K562 (cell line): ENCODE data around the gene AFG1L. TPM values are rescaled to one million over a fixed set of nuclear protein-coding genes. Genes with fewer than 3 reads are reported as not detected.

Experiments used
- ATAC-seq: fragments of 200-7000 bp; cut with Tn5 transposase; 3 replicates; pipeline ENCODE4 v1.9.1; 2020; ENCODE audit warnings: moderate library complexity
- BruUV-seq: library from RNA; stranded (reverse); fragments of 400-500 nt; replicated peaks from 2 replicates; lab custom pipeline; 2021; lab: Mats Ljungman, UMichigan
- CTCF ChIA-PET: fragments of 300-600 bp; formaldehyde crosslinking; extraction: SDS; loops from one replicate; lab custom pipeline; 2021; ENCODE audit warnings: low intra/inter-chr PET ratio; lab: Yijun Ruan, JAX
- POLR2A ChIA-PET: fragments of 300-600, 350-650 bp; sonication (Branson Sonifier 250); formaldehyde crosslinking; extraction: SDS; loops from one replicate; lab custom pipeline; 2021; ENCODE audit warnings: antibody characterized with exemption, inconsistent platforms; lab: Yijun Ruan, JAX
- DNase-seq, 4 experiments: peaks; one replicate each; pipeline versions ENCODE4 v3.0.0 to v3.0.0-alpha.2; 2011 to 2018; ENCODE audit warnings: low spot score in 3 of 4, mixed read lengths in 3 of 4; ENCODE audit errors: extremely low read depth in 1 of 4
- FAIRE-seq: peaks from 2 replicates; lab custom pipeline; 2011; peaks lifted over from hg19 to GRCh38; lab: Jason Lieb, UNC
- H2AFZ ChIP-seq: 2 replicates; pipeline ENCODE4 v1.6.0; 2011; ENCODE audit warnings: low read depth, low read length, control low read depth, inconsistent platforms
- H3K27ac ChIP-seq: fragments of 200-600 bp; 3 replicates; pipeline ENCODE4 v1.8.0; 2011; ENCODE audit warnings: low read depth, mild to moderate bottlenecking, control low read depth, inconsistent platforms, low read length, moderate library complexity, mixed read lengths; ENCODE audit errors: extremely low read depth
- H3K27me3 ChIP-seq, 2 experiments: fragments of 300-600 bp in 1 of 2; 2 replicates in 1 of 2; 3 replicates in 1 of 2; pipeline versions ENCODE4 v1.6.0 to v1.8.0; 2011; ENCODE audit warnings: inconsistent platforms in 2 of 2, low read length in 2 of 2, mild to moderate bottlenecking in 1 of 2, mixed read lengths in 1 of 2, moderate library complexity in 1 of 2; ENCODE audit not compliant: control insufficient read depth in 2 of 2, insufficient read depth in 2 of 2
- H3K36me3 ChIP-seq: fragments of 300-600 bp; 3 replicates; pipeline ENCODE4 v1.8.0; 2011; ENCODE audit warnings: mild to moderate bottlenecking, low read length, inconsistent platforms; ENCODE audit not compliant: control insufficient read depth, insufficient read depth
- H3K4me1 ChIP-seq, 2 experiments: fragments of 200-600 bp in 1 of 2; replicated peaks in 1 of 2; 2 replicates in 1 of 2; 3 replicates in 1 of 2; pipeline versions ENCODE4 v1.5.1 to v1.8.0; 2011; ENCODE audit warnings: inconsistent platforms in 2 of 2, low read length in 2 of 2, mild to moderate bottlenecking in 1 of 2, mixed read lengths in 1 of 2, moderate library complexity in 1 of 2; ENCODE audit not compliant: control insufficient read depth in 2 of 2, insufficient read depth in 2 of 2
- H3K4me2 ChIP-seq: 2 replicates; pipeline ENCODE4 v1.6.1; 2011; ENCODE audit warnings: low read length, control low read depth, inconsistent platforms, mixed read lengths; ENCODE audit not compliant: insufficient read depth
- H3K4me3 ChIP-seq: fragments of 200-600 bp; sonication (generic), shearing (Covaris generic); 2 replicates; pipeline ENCODE4 v1.5.1; 2016; ENCODE audit warnings: control low read depth, inconsistent platforms
- H3K79me2 ChIP-seq: fragments of 200-600 bp; 3 replicates; pipeline ENCODE4 v1.8.0; 2011; ENCODE audit warnings: low read length, inconsistent platforms; ENCODE audit not compliant: control insufficient read depth, insufficient read depth
- H3K9ac ChIP-seq, 2 experiments: 2 replicates each; pipeline versions ENCODE4 v1.6.0 to v1.6.1; 2011; ENCODE audit warnings: low read depth in 2 of 2, low read length in 2 of 2, control low read depth in 1 of 2, inconsistent platforms in 1 of 2, mild to moderate bottlenecking in 1 of 2, mixed read lengths in 1 of 2; ENCODE audit not compliant: insufficient read depth in 1 of 2
- H3K9me1 ChIP-seq: one replicate; pipeline ENCODE4 v1.6.0; 2011; ENCODE audit warnings: inconsistent platforms, mild to moderate bottlenecking, low read length, moderate library complexity; ENCODE audit not compliant: control insufficient read depth, insufficient read depth
- H3K9me3 ChIP-seq: replicated peaks from 2 replicates; pipeline ENCODE4 v1.5.1; 2011; ENCODE audit warnings: low read depth, low read length, inconsistent platforms; ENCODE audit not compliant: control insufficient read depth, insufficient read depth
- H4K20me1 ChIP-seq: replicated peaks from 2 replicates; pipeline ENCODE4 v1.6.1; 2011; ENCODE audit warnings: low read length, inconsistent platforms, mixed read lengths; ENCODE audit not compliant: control insufficient read depth, insufficient read depth
- CEBPB ChIP-seq: fragments of 450-650 bp; IDR thresholded peaks from 2 replicates; pipeline ENCODE4 v1.6.1; 2016; ENCODE audit warnings: missing genetic modification characterization, missing compliant biosample characterization
- CHAMP1 ChIP-seq: fragments of 450-650 bp; IDR thresholded peaks from 2 replicates; pipeline ENCODE4 v1.6.1; 2016; ENCODE audit warnings: mild to moderate bottlenecking
- IRF2 ChIP-seq: sonication (generic); formaldehyde crosslinking; IDR thresholded peaks from 2 replicates; pipeline ENCODE4 v1.8.1; 2022; ENCODE audit warnings: mild to moderate bottlenecking, missing genetic modification reagents
- ZBED1 ChIP-seq: IDR thresholded peaks from 2 replicates; pipeline ENCODE4 v1.6.1; 2014
- WGBS: fragments of 100-300 bp; shearing (Covaris generic); methylation state at CpG from one replicate; pipeline ENCODE4 v1.1.6; 2016; ENCODE audit warnings: low coverage, mixed read lengths; ENCODE audit not compliant: insufficient coverage; ENCODE audit errors: missing lambda C conversion rate; 5-methylcytosine and 5-hydroxymethylcytosine counted together
- in situ Hi-C: fragments of 300-500 bp; cut with MboI; formaldehyde crosslinking; loops from 4 replicates; pipeline ENCODE4 v1.15.0; 2018; ENCODE audit warnings: inconsistent platforms, mixed read lengths
- intact Hi-C: fragments of 100-400 bp; cut with micrococcal nuclease; formaldehyde crosslinking; loops from 2 replicates; pipeline ENCODE4 v1.14.2; 2022
- polyA plus RNA-seq, 8 experiments: library from polyadenylated mRNA; depleted of rRNA in 4 of 8; stranded (reverse) in 5 of 8; unstranded in 3 of 8; fragments of >200 nt; fragmentation: Nextera tagmentation in 2 of 8; fragmentation: Illumina TruSeq in 1 of 8; extraction: Ambion mirVana in 2 of 8; extraction: Trizol in 1 of 8; gene quantifications; 2 replicates each; pipeline versions ENCODE4 v1.2.1 to v1.2.3, GENCODE V29; 2011 to 2014; ENCODE audit warnings: inconsistent platforms in 1 of 8, missing spikeins in 1 of 8
- total RNA-seq, 7 experiments: library from RNA; depleted of rRNA in 6 of 7; stranded (reverse); fragments of >200 nt in 6 of 7; fragmentation: Illumina TruSeq in 2 of 7; extraction: Trizol in 2 of 7; gene quantifications; 2 replicates each; pipeline versions ENCODE4 v1.2.1 to v1.2.3, GENCODE V29; 2011 to 2021; ENCODE audit warnings: low replicate concordance in 1 of 7
- TF ChIP-seq, protein P1 (sequence below): fragments of 250-450 bp; sonication (Bioruptor Pico); IDR thresholded peaks from 2 replicates; pipeline ENCODE4 v1.5.1; 2021; ENCODE audit warnings: mild to moderate bottlenecking

The AFG1L gene
- total and polyA plus RNA-seq, 9 of the 15 experiments (the other 6 are each of a cell fraction or from before 2014, with no cell fraction given), result 2.2 to 15.5 (median 5.8) TPM

GRCh38 chr6:108442770-108443520 lies 148.1 kb downstream of the AFG1L start:
- POLR2A ChIA-PET, result no interaction called here
- in situ Hi-C loops, result no loop called here
- no peak for ATAC-seq

More at GRCh38 chr6:108442770-108443520, 148.1 kb downstream of the AFG1L start:
- no peaks in the 10 kb centered on the region for H3K9me3 ChIP-seq
- DNase-seq, result no peak
- BruUV-seq, result no TSS peak
- no peaks in the 10 kb centered on the region for H3K4me1 ChIP-seq
- no peak overlapping the region for H3K9ac ChIP-seq
- H3K27me3 ChIP-seq, result no peaks in the 10 kb centered on the region
- no peak for TF ChIP-seq CHAMP1
- TF ChIP-seq IRF2, result no peak
- TF ChIP-seq, protein P1, sequence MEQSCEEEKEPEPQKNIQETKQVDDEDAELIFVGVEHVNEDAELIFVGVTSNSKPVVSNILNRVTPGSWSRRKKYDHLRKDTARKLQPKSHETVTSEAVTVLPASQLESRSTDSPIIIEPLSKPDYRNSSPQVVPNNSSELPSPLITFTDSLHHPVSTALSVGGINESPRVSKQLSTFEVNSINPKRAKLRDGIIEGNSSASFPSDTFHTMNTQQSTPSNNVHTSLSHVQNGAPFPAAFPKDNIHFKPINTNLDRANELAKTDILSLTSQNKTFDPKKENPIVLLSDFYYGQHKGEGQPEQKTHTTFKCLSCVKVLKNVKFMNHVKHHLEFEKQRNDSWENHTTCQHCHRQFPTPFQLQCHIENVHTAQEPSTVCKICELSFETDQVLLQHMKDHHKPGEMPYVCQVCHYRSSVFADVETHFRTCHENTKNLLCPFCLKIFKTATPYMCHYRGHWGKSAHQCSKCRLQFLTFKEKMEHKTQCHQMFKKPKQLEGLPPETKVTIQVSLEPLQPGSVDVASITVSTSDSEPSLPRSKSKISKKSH, result no peak
- TF ChIP-seq CEBPB (tag), result peak; percentile 77
- no peak for TF ChIP-seq ZBED1
- H3K9me1 ChIP-seq, result no peaks in the 10 kb centered on the region
- H3K27ac ChIP-seq, result no peak overlapping the region
- H4K20me1 ChIP-seq, result no peaks in the 10 kb centered on the region
- CTCF ChIA-PET, result no interaction called here
- H3K36me3 ChIP-seq, result no peaks in the 10 kb centered on the region
- FAIRE-seq, result no peak
- no peak overlapping the region for H3K4me3 ChIP-seq
- no peak overlapping the region for H3K4me2 ChIP-seq
- 77% methylated on average over 2 of the region's 2 CpGs for WGBS
- no peak overlapping the region for H2AFZ ChIP-seq
- no peaks in the 10 kb centered on the region for H3K79me2 ChIP-seq
- intact Hi-C loops, result no loop called here
